Measurements from ENCODE around the gene IQCM.

DNA sequence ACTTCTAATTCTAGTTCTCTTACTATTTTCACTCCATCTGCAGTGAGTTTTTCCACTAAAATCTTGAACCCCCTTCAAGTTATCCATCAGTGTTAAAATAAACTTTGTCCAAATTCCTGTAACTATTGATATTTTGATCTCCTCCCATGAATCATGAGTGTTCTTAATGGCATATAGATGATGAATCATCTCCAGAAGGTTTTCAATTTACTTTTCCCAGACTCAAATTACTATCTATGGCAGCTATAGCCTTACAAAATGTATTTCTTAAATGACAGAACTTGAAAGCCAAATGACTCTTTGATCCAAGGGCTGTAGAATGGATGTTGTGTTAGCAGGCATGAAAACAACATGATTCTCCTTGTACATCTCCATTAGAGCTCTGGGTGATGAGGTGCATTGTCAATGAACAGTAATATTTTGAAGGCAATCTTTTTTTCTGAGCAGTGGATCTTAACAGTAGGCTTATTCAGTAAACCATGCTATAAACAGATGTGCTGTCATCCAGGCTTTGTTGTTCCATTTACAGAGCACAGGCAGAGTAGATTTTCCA, 16.1 kb upstream of the IQCM start:
- TF ChIP-seq CTCF (conservative IDR thresholded peaks at IDR 0.05; ENCODE audit: low read length) (no peak), EZH2phosphoT487 (IDR thresholded peaks at IDR 0.05; ENCODE audit: borderline replicate concordance, low read depth, low read length) (no peak)
